ENCODE measurements around the gene SLC25A45.

GRCh38 chr11:65389294-65389980, 7.0 kb upstream of the SLC25A45 start:
- TF ChIP-seq, protein P1, sequence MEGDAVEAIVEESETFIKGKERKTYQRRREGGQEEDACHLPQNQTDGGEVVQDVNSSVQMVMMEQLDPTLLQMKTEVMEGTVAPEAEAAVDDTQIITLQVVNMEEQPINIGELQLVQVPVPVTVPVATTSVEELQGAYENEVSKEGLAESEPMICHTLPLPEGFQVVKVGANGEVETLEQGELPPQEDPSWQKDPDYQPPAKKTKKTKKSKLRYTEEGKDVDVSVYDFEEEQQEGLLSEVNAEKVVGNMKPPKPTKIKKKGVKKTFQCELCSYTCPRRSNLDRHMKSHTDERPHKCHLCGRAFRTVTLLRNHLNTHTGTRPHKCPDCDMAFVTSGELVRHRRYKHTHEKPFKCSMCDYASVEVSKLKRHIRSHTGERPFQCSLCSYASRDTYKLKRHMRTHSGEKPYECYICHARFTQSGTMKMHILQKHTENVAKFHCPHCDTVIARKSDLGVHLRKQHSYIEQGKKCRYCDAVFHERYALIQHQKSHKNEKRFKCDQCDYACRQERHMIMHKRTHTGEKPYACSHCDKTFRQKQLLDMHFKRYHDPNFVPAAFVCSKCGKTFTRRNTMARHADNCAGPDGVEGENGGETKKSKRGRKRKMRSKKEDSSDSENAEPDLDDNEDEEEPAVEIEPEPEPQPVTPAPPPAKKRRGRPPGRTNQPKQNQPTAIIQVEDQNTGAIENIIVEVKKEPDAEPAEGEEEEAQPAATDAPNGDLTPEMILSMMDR (IDR thresholded peaks at IDR 0.05; ENCODE audit: insufficient read depth, low read depth, low read length), result no peak
- no peak for TF ChIP-seq EZH2 (IDR thresholded peaks at IDR 0.05; ENCODE audit: insufficient read depth, low read length)
